ENCODE measurements around the gene INHBB.

INHBB gene

GRCh38 chr2:120398996-120399888 is 53.3 kb downstream of the INHBB start:
- DNase-seq: no peak

- DNase-seq: no peak
Measured at GRCh38 chr2:120399889-120400240, 53.9 kb downstream of the INHBB start.

- DNase-seq: no peak
Measured at GRCh38 chr2:120400551-120400950, 54.6 kb downstream of the INHBB start.

All from MV-4-11 (cell line).